Fibroblast of peridontal ligament (primary cell): ENCODE results near the gene WDR5.

Experiments used
- DNase-seq: peaks from one replicate; pipeline ENCODE4 v3.0.0-alpha.2; 2010; ENCODE audit errors: extremely low read depth

WDR5 gene

GRCh38 chr9:134208310-134208841, 72.5 kb downstream of the WDR5 start:
- no peak for DNase-seq

- no peak for DNase-seq
These were observed 73.3 kb downstream of the WDR5 start for GRCh38 chr9:134208981-134209725.
